Activated T-helper 2 cell treated with anti-CD3 and anti-CD28 coated beads, Interferon-gamma antibody, Interleukin-2, Interleukin-4, amounts not matched to agents 10 μg/mL and 5 μg/mL and 100 μg/mL, durations not matched to agents 14 hours and 24 hours and 36 hours (primary cell): ENCODE measurements around the gene FUT1. TPM values are rescaled to one million over a fixed set of nuclear protein-coding genes. Genes with fewer than 3 reads are reported as not detected.
"Not testable (repeated sequence)": the region's sequence is repeated elsewhere in the genome, so short reads cannot be mapped to it uniquely, and the experiment has no call there.

Experiments used
- DNase-seq: peaks from one replicate; pipeline ENCODE4 v3.0.0; 2021; ENCODE audit warnings: low spot score
- H3K27ac Mint-ChIP-seq: one replicate; pipeline ENCODE4 v1.8.0; 2021; ENCODE audit warnings: mixed read lengths
- H3K27me3 Mint-ChIP-seq: one replicate; pipeline ENCODE4 v1.8.0; 2021; ENCODE audit warnings: low read depth, mixed read lengths
- H3K36me3 Mint-ChIP-seq: one replicate; pipeline ENCODE4 v1.8.0; 2021; ENCODE audit warnings: low read depth, mixed read lengths
- H3K4me1 Mint-ChIP-seq: one replicate; pipeline ENCODE4 v1.8.0; 2021; ENCODE audit warnings: low read depth, mixed read lengths
- H3K4me3 Mint-ChIP-seq: one replicate; pipeline ENCODE4 v1.8.0; 2021; ENCODE audit warnings: low read depth, mild to moderate bottlenecking, moderate library complexity, mixed read lengths
- H3K9me3 Mint-ChIP-seq: one replicate; pipeline ENCODE4 v1.8.0; 2021; ENCODE audit warnings: mixed read lengths
- intact Hi-C: fragments of 100-400 bp; cut with micrococcal nuclease; formaldehyde crosslinking; loops from one replicate; pipeline ENCODE4 v1.15.1; 2023
- total RNA-seq: library from RNA; stranded (reverse); gene quantifications from 2 replicates; pipeline ENCODE4 v1.2.3, GENCODE V29; 2022

FUT1 gene
- total RNA-seq, 1 donor from 2014 or later, result 0.27 TPM

GRCh38 chr19:48728911-48729664 is 23.4 kb downstream of the FUT1 start:
- H3K4me1 Mint-ChIP-seq, result peaks cover 16% of the 10 kb centered on the region
- H3K27me3 Mint-ChIP-seq, result no peaks in the 10 kb centered on the region
- intact Hi-C loops, result no loop called here
- no peak overlapping the region for H3K4me3 Mint-ChIP-seq
- no peak overlapping the region for H3K27ac Mint-ChIP-seq
- H3K36me3 Mint-ChIP-seq, result peaks cover 26% of the 10 kb centered on the region
- no peak for DNase-seq
- H3K9me3 Mint-ChIP-seq, result peaks cover 28% of the 10 kb centered on the region

GRCh38 chr19:48726556-48726955 is 25.9 kb downstream of the FUT1 start:
- Mint-ChIP-seq H3K27me3 (no peaks in the 10 kb centered on the region), H3K9me3 (peaks cover 28% of the 10 kb centered on the region), H3K4me1 (peaks cover 18% of the 10 kb centered on the region), H3K4me3 (no peak overlapping the region), H3K36me3 (peaks cover 26% of the 10 kb centered on the region), H3K27ac (peak overlapping the region; percentile 44)
- no peak for DNase-seq
- intact Hi-C loops, result no loop called here

GRCh38 chr19:48724796-48725753 is 27.4 kb downstream of the FUT1 start:
- Mint-ChIP-seq H3K36me3 (peaks cover 26% of the 10 kb centered on the region), H3K27ac (peak overlapping the region; percentile 84), H3K4me3 (no peak overlapping the region), H3K9me3 (peaks cover 28% of the 10 kb centered on the region), H3K4me1 (peaks cover 20% of the 10 kb centered on the region), H3K27me3 (no peaks in the 10 kb centered on the region)
- DNase-seq, result no peak
- intact Hi-C loops, result loop anchor here (5.0 kb wide), 1 partner anchor 78 kb away; the partner anchor contains the start of gene CA11

GRCh38 chr19:48722196-48722708 is 30.2 kb downstream of the FUT1 start:
- H3K4me1 Mint-ChIP-seq, result peaks cover 20% of the 10 kb centered on the region
- H3K36me3 Mint-ChIP-seq, result peaks cover 19% of the 10 kb centered on the region
- H3K27ac Mint-ChIP-seq, result no peak overlapping the region
- intact Hi-C loops, result loop anchor here (5.0 kb wide), 1 partner anchor 75 kb away; the partner anchor contains the start of gene CA11
- no peaks in the 10 kb centered on the region for H3K27me3 Mint-ChIP-seq
- H3K4me3 Mint-ChIP-seq, result peak overlapping the region; percentile 8
- H3K9me3 Mint-ChIP-seq, result peaks cover 23% of the 10 kb centered on the region
- no peak for DNase-seq

GRCh38 chr19:48720613-48721296 is 31.7 kb downstream of the FUT1 start:
- Mint-ChIP-seq H3K4me1 (peaks cover 14% of the 10 kb centered on the region), H3K27me3 (no peaks in the 10 kb centered on the region), H3K36me3 (peaks cover 10% of the 10 kb centered on the region), H3K9me3 (peaks cover 11% of the 10 kb centered on the region), H3K27ac (peak overlapping the region; percentile 98), H3K4me3 (peak overlapping the region; percentile 91)
- DNase-seq, result peak; percentile 90
- intact Hi-C loops, result loop anchor here (5.0 kb wide), 1 partner anchor 73 kb away; the partner anchor contains the start of gene CA11

GRCh38 chr19:48720251-48720612 is 32.2 kb downstream of the FUT1 start:
- peaks cover 7% of the 10 kb centered on the region for H3K9me3 Mint-ChIP-seq
- intact Hi-C loops, result loop anchor here (5.0 kb wide), 1 partner anchor 73 kb away; the partner anchor contains the start of gene CA11
- no peak for DNase-seq
- H3K27me3 Mint-ChIP-seq, result no peaks in the 10 kb centered on the region
- H3K36me3 Mint-ChIP-seq, result peaks cover 6% of the 10 kb centered on the region
- H3K27ac Mint-ChIP-seq, result peak overlapping the region; percentile 98
- H3K4me1 Mint-ChIP-seq, result peaks cover 10% of the 10 kb centered on the region
- peak overlapping the region; percentile 91 for H3K4me3 Mint-ChIP-seq

- H3K4me1 Mint-ChIP-seq, result peaks cover 7% of the 10 kb centered on the region
- peak within 1 kb of the TSS; percentile 91 for H3K4me3 Mint-ChIP-seq
- no peaks in the 10 kb centered on the region for H3K36me3 Mint-ChIP-seq
- intact Hi-C loops, result loop anchor here (5.0 kb wide), 1 partner anchor 72 kb away; the partner anchor contains the start of gene CA11
- no peaks in the 10 kb centered on the region for H3K9me3 Mint-ChIP-seq
- no peak for DNase-seq
- peak within 1 kb of the TSS; percentile 98 for H3K27ac Mint-ChIP-seq
- H3K27me3 Mint-ChIP-seq, result no peaks in the 10 kb centered on the region
Measured at GRCh38 chr19:48719263-48720171, 32.9 kb downstream of the FUT1 start, which contains the start of gene MAMSTR. Gene MAMSTR, minus strand, starts transcription at chr19:48719725. Its CDS starts 694 bp downstream, at chr19:48719031.

GRCh38 chr19:48718711-48719231 is 33.7 kb downstream of the FUT1 start:
- no peaks in the 10 kb centered on the region for H3K36me3 Mint-ChIP-seq
- H3K4me1 Mint-ChIP-seq, result peaks cover 9% of the 10 kb centered on the region
- H3K27me3 Mint-ChIP-seq, result no peaks in the 10 kb centered on the region
- H3K9me3 Mint-ChIP-seq, result no peaks in the 10 kb centered on the region
- no peak overlapping the region for H3K4me3 Mint-ChIP-seq
- intact Hi-C loops, result no loop called here
- no peak for DNase-seq
- H3K27ac Mint-ChIP-seq, result no peak overlapping the region

- H3K36me3 Mint-ChIP-seq, DNase-seq, H3K9me3 Mint-ChIP-seq, H3K4me3 Mint-ChIP-seq, intact Hi-C loops, H3K27me3 Mint-ChIP-seq, H3K27ac Mint-ChIP-seq: not testable (repeated sequence)
- H3K4me1 Mint-ChIP-seq, result peaks cover 10% of the 10 kb centered on the region
Measured at GRCh38 chr19:48718106-48718505, 34.3 kb downstream of the FUT1 start.

GRCh38 chr19:48716562-48717291 is 35.7 kb downstream of the FUT1 start:
- Mint-ChIP-seq H3K27me3 (no peaks in the 10 kb centered on the region), H3K9me3 (no peaks in the 10 kb centered on the region), H3K4me3 (no peak overlapping the region)

More at GRCh38 chr19:48716562-48717291, 35.7 kb downstream of the FUT1 start:
- intact Hi-C loops, result no loop called here
- no peak for DNase-seq
- H3K27ac Mint-ChIP-seq, result no peak overlapping the region
- H3K36me3 Mint-ChIP-seq, result no peaks in the 10 kb centered on the region
- H3K4me1 Mint-ChIP-seq, result peaks cover 8% of the 10 kb centered on the region
